AG09319 (cell line): ENCODE data around the gene UNC79.

Experiments
- DNase-seq: peaks from one replicate; pipeline ENCODE4 v3.0.0-alpha.2; 2010; ENCODE audit warnings: low read depth; ENCODE audit errors: extremely low read depth
- TF ChIP-seq, protein P1 (sequence below): IDR thresholded peaks from 2 replicates; pipeline ENCODE4 v1.5.1; 2011; ENCODE audit warnings: low read depth, mild to moderate bottlenecking, inconsistent platforms, low read length, moderate library complexity

UNC79 gene

DNA sequence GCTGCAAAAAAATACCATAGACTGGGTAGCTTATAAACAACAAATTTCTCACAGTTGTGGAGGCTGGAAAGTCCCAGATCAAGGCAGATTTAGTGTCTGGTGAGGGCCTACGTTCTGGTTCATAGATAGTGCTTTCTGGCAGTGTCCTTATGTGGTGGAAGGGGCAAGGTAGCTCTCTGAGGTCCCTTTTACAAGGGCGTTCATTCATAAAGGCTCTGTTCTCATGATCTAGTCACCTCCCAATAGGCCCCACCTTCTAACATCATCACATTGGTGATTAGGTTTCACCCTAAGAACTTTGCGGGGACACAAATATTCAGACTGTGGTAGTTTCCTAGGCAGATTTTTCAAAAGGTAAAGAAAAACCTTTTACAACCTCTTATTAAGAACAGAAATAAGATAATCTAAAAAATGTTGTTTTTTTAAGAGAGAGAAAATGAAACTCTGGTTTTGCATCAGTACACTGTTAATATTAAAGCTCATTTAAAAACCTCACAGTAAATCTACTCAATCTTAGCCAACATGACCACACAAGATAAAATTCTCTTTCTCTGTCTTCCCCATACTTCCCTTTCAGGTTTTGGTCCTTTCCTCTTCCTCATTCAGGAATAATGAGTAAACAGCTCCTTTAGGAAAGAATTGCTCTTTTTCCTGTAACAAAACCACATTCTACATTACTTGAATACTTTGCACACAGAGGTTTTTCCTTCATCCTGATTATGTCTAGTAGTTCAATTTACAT, 117.5 kb downstream of the UNC79 start:
- TF ChIP-seq, protein P1, sequence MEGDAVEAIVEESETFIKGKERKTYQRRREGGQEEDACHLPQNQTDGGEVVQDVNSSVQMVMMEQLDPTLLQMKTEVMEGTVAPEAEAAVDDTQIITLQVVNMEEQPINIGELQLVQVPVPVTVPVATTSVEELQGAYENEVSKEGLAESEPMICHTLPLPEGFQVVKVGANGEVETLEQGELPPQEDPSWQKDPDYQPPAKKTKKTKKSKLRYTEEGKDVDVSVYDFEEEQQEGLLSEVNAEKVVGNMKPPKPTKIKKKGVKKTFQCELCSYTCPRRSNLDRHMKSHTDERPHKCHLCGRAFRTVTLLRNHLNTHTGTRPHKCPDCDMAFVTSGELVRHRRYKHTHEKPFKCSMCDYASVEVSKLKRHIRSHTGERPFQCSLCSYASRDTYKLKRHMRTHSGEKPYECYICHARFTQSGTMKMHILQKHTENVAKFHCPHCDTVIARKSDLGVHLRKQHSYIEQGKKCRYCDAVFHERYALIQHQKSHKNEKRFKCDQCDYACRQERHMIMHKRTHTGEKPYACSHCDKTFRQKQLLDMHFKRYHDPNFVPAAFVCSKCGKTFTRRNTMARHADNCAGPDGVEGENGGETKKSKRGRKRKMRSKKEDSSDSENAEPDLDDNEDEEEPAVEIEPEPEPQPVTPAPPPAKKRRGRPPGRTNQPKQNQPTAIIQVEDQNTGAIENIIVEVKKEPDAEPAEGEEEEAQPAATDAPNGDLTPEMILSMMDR = no peak

DNA sequence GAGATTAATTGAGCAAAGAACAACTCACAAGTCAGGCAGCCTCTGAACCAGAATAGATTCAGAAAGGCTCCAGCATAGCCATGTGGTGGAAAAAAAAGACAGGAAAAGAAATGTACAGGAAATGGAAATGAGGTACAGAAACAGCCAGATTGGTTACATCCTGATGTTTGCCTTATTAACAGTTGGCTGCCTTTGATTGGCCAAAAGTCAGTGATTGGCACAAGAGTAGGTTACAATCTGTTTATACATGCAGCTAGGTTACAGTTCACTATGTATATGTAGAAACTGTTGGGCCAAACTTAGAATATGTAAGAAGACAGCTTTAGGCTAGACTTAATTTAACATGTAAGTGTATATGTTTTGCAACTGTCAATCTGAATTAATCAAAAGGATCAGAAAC, 118.9 kb downstream of the UNC79 start:
- TF ChIP-seq, protein P1 = no peak
- no peak for DNase-seq

More for the DNA sequence above, 117.5 kb downstream of the UNC79 start:
- no peak for DNase-seq

DNA sequence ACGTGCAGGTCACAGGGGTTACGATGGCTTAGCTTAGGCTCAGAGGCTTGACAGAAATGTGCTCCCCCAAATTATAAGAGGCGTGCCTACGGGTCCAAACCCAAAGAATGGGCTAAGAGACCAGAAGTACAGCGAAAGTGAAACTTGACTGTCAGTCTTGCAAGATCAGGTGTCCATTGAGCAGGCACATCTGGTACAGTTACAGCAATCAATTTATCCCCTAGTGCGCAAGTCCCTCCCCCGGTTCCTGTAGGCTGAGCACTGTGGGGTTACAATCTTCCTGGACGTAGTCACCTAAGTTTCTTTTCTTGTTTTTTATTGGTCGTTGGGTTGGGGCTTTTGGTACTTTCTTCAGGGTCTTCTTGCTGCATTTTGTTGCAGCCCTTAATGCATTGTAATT, 134.2 kb downstream of the UNC79 start:
- no peak for DNase-seq
- TF ChIP-seq, protein P1 = no peak

DNA sequence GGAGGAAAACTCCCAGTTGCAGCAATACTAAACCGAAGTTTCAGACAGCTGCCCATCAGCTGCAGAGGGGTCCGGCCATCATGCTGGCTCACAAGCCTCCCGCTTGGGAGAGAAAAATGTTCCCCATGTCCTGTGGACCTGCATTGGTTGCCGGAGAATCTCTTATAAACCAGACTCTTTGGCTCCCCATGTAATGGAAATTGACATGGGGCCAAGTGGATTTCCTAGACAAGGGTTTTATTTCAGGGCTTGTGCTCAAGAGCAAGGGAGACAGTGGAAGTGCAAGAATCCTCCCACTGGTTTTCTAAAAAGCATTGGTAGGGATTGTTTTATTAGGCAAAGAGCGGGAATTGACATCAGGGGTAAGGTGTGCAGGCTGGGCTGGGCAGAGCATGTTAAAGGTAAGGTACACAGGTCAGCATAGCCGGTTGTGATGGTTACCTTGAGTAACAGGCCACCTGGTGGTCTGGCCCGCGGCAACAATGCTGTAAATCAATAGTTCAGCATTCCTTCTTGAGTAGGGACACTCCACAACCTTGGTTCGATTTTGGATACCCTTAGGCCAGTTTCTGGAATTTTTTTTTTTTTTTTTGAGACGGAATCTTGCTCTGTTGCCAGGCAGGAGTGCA, 135.4 kb downstream of the UNC79 start:
- TF ChIP-seq, protein P1 = no peak
- no peak for DNase-seq

DNA sequence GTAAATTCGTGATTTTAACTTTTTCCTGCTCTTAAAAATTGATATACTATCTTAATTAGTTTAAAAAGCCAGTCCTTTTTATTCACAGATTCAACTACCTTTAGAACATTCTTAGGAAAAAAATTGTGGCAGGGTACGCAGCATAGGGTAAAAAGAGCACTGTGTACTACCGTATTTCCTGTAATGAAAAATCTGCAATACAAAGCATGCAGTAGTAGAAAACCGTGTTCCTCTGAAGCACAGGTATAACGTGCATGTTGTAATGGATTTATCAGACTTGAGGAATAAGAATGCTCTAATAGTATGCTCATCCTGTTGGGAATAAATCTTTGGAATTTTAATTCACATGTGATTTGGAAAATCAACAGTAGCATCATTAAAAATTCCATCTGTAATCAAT, 140.5 kb downstream of the UNC79 start:
- TF ChIP-seq, protein P1 = no peak
- no peak for DNase-seq

DNA sequence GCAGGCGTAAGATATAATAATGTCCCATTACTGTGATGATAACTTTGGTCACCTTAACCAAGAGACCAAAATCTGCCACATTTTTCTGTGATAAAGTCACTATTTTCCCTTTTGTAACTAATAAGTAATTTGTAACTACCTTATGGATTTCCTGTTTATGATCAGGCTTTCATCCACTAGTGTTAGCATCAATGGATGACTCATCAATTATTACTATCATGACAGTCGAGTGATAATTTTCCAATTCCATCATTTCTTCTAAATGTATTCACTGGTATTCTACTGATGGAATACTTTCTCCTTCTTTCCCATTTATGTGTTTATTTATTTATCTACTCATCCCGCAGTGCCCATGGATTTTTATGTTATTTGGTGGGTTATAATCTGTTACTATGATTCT, 148.4 kb downstream of the UNC79 start:
- TF ChIP-seq, protein P1 = no peak
- DNase-seq = no peak

DNA sequence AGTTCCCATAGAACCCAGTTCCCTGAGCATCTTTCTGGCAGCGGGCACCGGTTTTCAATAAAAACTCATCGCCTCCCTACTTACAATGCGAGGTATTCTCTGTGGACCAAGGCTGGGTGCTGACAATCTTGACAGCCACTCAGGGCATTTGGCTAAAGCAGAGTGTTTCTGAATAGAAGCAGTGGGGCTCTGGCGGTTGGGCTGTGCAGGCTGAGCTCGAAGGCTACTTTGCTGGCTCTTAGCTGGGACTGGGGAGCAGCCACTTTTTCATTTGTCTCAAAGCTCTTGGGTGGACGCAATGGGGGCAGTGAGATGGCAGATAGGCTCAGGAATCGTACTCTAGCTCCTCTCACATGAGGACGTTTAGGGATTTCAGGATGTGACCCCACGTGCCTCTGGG, 151.8 kb downstream of the UNC79 start:
- TF ChIP-seq, protein P1 = no peak
- DNase-seq = no peak
